Gastrocnemius medialis (tissue), 4 donors: Measurements from ENCODE around the gene MDM2.

Experiments
- POLR2A ChIP-seq, 2 donors: fragments of 450-650 bp; IDR thresholded peaks; one replicate each; pipeline ENCODE4 v1.6.1; 2017; ENCODE audit warnings: antibody characterized with exemption in 2 of 2, mild to moderate bottlenecking in 2 of 2, moderate library complexity in 2 of 2
- TF ChIP-seq, protein P1 (sequence below), 5 experiments: fragments of 450-650 bp in 3 of 5; fragments of 200-600 bp in 2 of 5; sonication (generic) in 2 of 5; IDR thresholded peaks in 4 of 5; conservative IDR thresholded peaks in 1 of 5; 1 replicate in 4 of 5; 2 replicates in 1 of 5; pipeline ENCODE4 v1.5.1; 2016 to 2019; ENCODE audit warnings: antibody characterized with exemption in 5 of 5, mild to moderate bottlenecking in 3 of 5, moderate library complexity in 3 of 5

DNA sequence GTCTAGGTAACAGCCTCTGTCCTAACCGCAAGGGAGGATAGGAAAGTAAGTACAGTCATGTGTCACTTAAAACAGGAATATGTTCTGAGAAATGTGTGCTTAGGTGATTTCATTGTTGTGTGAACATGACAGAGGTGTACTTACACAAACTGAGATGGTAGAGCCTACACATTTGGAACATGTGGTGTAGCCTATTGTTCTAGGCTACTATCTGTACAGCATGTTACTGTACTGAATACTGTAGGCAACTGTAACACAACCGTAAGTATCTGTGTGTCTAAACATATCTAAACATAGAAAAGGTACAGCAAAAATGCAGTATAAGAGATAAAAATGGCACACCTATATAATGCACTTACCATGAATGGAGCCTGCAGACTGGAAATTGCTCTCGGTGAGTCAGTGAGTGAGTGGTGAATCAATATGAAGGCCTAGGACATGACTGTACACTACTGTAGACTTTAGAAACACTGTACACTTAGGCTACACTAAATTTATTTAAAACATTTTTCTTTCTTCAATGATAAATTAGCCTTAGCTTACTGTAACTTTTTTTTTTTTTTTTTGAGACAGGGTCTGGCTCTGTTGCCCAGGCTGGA is 13.2 kb upstream of the MDM2 start:
- TF ChIP-seq, protein P1, sequence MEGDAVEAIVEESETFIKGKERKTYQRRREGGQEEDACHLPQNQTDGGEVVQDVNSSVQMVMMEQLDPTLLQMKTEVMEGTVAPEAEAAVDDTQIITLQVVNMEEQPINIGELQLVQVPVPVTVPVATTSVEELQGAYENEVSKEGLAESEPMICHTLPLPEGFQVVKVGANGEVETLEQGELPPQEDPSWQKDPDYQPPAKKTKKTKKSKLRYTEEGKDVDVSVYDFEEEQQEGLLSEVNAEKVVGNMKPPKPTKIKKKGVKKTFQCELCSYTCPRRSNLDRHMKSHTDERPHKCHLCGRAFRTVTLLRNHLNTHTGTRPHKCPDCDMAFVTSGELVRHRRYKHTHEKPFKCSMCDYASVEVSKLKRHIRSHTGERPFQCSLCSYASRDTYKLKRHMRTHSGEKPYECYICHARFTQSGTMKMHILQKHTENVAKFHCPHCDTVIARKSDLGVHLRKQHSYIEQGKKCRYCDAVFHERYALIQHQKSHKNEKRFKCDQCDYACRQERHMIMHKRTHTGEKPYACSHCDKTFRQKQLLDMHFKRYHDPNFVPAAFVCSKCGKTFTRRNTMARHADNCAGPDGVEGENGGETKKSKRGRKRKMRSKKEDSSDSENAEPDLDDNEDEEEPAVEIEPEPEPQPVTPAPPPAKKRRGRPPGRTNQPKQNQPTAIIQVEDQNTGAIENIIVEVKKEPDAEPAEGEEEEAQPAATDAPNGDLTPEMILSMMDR (IDR thresholded peaks at IDR 0.05 in 4 of 5, conservative IDR thresholded peaks at IDR 0.05 in 1 of 5): no peak
- TF ChIP-seq POLR2A (IDR thresholded peaks at IDR 0.05): no peak
